GM19372 (cell line): ENCODE data around the gene CELF2.

Experiments used
- ATAC-seq: cut with Tn5 transposase; IDR thresholded peaks from one replicate; pipeline ENCODE4 v1.9.1; 2021; ENCODE audit warnings: mild to moderate bottlenecking, low read depth, moderate library complexity; ENCODE audit not compliant: unreplicated experiment

The CELF2 gene

DNA sequence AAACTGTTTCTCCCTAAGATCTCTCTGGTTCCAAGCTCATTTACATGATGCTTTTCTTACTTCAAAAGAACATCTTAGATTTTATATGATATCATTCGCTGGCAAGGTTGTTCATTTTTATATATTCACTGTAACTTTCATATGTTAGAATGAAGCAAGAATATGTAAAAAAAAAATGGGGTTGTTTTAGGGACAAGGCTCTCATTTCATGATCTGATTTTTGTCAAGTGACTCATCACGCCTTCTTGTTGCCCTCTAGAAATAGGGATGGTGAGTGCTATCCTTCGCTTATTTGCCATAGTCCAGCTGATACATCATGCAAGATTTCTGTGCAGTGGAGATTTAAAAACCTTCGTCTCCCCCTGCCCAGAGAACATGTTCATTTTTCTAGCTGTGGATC, 14.0 kb upstream of the CELF2 start:
- ATAC-seq = no peak

DNA sequence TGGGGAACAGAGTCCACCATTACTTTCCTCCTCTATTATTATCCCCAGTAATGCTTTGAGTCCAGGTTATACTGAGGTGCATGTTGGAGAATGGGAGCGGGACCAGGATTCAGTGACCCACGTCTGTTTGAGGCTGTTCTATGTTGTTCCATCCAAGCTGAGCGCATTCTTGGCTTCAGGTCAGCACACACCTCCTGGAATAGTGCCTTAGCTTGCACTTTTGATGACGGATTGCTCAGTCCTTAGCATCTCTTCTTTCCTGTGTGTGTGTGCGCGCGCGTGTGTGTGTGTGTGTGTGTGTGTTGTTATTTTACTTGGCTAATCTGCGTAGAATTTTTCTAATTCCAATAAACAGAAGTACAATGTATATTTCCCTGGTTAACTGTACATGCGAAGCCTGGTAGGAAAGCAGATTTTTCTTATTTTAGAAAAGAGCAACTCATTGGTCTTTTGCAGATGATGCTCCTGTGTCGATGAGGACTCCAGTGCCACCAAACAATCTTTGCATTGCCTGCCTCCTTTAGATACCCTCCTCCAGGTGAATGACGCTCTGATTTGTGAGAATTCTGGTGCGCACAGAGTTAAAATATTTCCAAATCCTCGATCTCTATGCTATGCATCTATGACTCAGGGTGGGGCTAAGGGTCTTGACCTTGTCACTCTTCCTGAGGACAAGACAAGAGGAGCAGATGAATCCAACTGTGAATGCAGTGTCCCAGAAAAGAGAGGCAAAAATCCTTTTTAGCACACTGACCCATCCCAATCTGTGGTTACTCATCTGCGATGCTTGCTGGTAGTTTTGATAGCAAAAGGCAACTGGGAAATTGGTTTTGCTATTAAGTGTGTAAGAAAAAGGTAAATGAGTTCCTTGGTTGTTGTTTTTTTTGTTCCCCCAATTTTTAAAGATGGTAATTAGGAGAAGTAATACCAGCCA, 13.3 kb upstream of the CELF2 start:
- no peak for ATAC-seq

GRCh38 chr10:11005725-11006427, 11.8 kb upstream of the CELF2 start:
- ATAC-seq = no peak

GRCh38 chr10:11006428-11006825, 11.2 kb upstream of the CELF2 start:
- no peak for ATAC-seq

DNA sequence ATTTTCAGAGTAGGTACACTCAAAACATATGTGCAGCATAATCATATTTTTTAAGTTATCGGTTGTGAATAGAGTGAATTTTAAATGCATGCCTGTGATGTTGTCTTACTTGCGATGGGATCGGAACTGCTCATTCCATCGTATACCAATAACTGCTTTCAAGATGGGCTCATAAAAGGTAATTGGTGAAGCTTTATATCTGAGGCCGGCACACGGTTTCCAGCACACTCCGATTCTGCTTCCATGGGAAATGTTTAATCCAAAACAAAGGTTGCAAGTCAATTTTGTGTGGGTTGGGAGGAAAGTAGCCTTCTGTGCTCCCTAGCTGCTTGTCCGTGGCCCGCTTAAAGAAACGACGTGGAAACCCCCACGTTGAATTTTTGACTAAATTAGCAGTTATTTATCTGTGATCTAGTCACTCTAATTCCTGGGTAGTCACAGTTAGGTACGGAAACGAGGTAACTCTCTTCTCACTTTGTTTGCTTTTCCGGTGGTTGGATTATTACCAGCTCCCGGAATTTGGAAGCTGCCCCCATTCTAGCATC, 10.1 kb upstream of the CELF2 start:
- no peak for ATAC-seq

DNA sequence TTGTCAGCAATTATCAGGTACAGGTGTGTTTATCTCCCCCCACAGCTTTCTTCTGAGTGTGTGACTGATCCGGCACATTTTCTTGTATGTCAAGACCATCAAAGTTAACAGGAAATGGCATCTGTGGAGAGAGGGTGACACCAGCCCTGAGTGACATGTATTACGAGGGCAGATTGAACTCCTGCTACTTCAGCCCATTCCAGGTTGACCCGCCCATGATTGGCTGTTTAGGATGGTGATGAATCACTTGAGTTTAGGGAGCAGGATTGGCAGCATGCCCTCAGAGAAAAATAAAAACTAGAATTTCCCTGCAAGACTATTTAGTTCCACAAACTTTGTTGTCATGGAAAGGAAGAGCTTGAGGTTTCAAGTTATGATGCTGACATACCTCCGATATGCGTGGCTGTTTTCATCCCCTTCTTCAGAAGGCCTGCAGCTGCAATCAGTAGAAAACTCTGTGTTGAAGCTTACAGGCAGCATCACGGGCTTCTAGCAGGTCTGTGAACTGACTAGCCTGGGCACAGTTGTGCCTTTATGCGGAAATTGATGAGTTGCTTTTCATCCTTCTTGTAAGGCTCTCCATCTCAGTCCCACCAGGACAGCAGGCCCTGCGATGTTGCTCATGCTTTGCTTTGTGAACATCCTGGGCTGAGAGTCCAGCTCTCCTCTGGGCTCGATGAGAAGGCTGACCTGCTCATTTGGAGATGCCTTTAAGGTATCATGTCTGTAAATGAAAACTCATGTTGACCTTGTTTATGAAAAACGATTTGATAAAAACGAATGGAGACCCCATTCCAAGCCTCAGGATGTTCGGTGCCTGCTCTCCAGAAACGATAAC, 8.0 kb upstream of the CELF2 start:
- no peak for ATAC-seq

DNA sequence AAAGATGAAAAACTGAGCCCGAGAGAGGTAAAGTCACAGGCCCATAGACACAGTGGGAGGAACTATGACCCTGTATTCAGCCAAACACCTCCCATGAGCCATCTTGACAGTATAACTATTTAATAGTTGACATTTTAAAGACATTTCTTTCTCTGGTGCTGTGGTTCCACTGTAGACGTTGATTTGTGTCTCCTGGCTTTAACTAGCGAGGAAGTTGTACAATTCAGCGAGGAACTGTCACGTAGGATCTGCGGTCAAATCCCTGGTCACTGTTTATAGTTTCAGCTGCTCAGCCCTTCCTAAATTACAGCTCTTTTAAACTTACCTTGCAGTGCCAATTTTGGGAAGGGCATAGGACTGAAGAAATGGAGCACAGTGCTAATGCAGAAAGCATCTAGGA, 7.1 kb upstream of the CELF2 start:
- ATAC-seq = no peak

DNA sequence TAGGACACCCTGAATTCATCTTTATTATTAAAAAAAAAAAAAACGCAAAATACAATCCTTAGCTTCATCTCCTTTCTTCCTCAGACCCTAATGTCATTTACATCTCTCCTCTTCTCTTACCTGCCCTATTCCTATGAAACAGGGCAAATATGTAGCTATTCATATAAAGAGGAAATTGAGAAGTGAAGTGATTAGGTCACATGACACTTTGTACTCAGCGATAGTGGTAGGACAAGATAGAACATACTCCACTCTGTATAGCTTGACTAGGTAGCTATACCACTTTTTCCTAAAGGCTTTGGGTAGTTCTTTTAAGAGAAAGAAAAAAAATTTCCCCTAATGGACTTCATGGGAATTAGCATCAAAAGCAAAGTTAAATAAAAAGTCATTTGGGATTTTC, 6.2 kb upstream of the CELF2 start:
- no peak for ATAC-seq

- no peak for ATAC-seq
These were observed 5.7 kb upstream of the CELF2 start for GRCh38 chr10:11011984-11012383.

GRCh38 chr10:11012421-11013295, 5.0 kb upstream of the CELF2 start:
- ATAC-seq = no peak

DNA sequence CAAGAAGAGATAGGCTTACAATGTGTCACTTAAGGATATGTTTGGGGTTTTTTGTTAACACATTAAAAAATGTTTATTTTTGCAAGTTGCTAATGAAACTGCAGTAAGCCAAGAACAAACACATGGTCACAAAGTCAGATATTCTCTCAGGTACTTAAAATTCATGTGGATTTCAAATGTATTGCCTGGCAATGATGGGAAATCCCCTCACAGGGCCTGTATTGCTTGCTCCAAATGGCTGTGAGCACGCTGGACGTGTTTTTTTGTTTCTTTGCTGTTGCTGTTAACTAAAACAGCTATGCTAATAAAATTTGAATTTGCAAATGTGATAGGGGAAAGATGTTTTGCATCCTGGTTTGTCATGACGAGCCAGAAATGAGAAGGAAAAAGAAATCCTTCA, 3.8 kb upstream of the CELF2 start:
- no peak for ATAC-seq

DNA sequence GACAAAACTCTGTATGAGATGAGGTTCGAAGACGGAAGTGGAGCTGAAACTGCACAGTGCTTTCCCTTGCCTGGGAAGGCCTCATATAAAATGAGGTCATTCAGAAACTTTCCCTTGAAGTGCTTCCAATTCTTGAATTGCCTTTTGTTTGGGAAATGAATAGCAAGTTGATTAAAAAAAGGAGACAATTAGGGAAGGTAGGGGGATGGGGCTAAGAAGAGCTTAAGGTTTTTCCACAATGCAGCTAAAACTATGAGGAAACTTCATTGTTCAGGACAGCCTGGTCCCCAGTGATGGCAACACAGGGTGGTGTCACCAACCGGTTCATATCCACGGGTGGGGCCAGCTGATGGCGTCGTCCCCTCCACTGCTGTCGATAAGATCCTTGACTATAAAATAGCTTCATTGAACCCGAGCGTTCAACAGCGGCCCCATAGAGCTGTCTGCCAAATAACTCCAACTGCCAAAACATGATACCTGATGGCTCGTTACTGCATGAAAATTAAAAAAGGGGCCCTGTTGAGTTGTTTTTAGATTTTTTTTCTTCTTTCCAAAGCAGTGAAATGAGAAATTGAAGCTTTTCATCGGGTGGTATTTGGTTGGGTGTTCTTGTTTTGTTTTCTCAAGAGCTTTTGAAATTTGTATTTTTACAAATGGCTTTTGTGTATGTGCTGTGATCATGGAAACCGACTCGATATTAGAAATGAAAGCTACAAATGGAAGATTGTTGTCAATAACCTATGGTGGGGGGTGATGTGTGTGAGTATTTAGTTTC, 2.8 kb upstream of the CELF2 start:
- no peak for ATAC-seq

DNA sequence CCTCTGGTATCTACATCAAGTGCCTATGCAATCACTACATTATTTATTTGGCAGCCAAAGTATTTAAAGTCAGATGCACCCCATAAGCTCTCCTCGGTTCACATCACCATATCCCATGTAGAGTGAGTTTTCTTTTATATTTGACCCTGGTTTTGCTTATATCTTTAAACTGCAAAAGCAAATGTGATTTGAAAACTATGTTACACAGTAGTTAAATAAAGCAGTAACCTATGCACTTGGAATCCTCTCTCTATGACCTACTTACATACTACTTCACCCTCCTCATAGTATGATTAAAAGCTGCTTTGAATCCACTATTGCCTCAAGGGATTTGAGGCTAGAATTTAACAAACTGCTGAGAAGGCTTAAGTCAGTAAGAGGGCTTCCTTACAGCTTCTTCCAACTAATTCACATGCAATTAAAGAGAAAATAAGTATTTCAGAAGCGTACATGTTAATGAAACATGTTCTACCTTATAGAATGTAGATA, 2.2 kb upstream of the CELF2 start:
- no peak for ATAC-seq

DNA sequence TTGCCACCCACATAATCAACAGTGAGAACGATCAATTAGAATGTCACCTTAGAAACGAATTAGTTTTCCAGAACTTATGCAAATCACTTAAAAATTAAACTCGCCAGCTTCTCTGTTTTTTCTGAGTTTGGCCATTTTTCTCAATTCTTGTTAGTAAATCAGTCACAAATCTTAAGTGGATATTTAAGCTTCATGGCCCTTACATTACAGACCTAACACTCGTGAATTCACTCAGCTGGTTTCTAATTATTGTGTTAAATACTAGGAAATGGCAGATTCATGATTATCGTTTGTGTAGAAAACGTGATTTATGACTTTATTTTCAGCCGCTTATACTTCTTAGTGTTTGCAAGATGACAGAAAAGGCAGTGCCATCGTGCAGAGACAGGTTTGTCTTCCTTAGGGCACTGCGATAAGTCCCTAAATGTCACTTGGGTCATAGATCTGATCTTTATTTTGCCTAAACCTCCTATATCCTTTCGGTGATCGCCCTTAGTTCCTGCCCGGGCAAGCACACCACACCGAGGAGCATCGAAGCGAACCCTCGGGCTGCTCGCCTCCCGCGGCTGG, 587 bp upstream of the CELF2 start:
- no peak for ATAC-seq

GRCh38 chr10:11018432-11018841, 765 bp downstream of the CELF2 start:
- peak; percentile 3 for ATAC-seq

DNA sequence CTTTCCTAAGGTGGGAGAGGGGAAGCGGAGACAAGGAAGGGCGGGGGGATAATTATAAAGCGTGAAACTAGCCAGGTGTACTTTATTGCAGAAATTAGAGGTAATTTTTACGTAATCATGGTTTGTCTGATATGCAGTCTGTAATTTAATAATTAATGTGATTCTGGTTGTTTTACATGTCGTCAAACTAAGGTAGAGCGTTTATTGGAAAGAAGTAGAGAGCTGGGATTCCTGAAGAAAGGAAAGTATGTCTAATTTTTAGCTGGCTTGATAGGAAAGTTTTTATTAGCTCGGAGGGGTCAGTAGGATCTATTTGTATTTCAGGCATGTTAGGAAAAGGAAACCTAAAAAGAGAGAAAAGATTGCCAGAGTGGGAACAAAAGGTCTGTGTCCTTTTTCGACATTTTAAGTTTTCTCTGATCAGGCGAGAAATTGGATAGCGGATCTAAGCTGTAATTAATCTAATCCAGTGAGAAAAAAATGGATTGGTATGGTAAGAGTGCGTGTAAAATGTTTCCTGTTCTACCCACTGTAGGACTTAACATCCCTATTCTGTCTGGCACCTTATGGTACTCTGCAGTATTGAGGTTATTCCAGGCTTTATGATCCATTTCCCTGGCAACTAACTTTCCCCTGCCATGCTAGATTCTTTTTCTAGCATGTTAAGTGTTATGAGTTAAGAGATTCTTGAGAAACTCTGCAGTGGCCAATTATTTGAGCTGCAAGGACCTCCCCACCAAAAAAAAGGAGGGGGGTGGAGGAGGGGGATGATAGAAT, 1.4 kb downstream of the CELF2 start:
- no peak for ATAC-seq

GRCh38 chr10:11019724-11020547, 2.3 kb downstream of the CELF2 start:
- no peak for ATAC-seq
